Spleen (tissue), 7 donors: ENCODE data around the gene CSK.

Experiments
- POLR2A ChIP-seq, 3 donors: fragments of 450-650 bp; IDR thresholded peaks; one replicate each; pipeline ENCODE4 v1.5.1; 2017; ENCODE audit warnings: antibody characterized with exemption in 3 of 3, mild to moderate bottlenecking in 1 of 3
- TF ChIP-seq, protein P1 (sequence below), 11 experiments: fragments of 200-600 bp in 7 of 11; fragments of 450-650 bp in 4 of 11; sonication (generic) in 4 of 11; IDR thresholded peaks in 8 of 11; conservative IDR thresholded peaks in 3 of 11; 1 replicate in 7 of 11; 2 replicates in 4 of 11; pipeline versions ENCODE4 v1.4.0 to v1.8.0; 2016 to 2021; ENCODE audit warnings: antibody characterized with exemption in 11 of 11, inconsistent platforms in 4 of 11, mild to moderate bottlenecking in 1 of 11
- donor health status: DM: no; HTN: no; CAD: no; lungs with moderate emphysema.
- donor health status: DM: no; HTN: no; CAD: no.
- donor health status: DM: no; HTN: no; CAD: no.

DNA sequence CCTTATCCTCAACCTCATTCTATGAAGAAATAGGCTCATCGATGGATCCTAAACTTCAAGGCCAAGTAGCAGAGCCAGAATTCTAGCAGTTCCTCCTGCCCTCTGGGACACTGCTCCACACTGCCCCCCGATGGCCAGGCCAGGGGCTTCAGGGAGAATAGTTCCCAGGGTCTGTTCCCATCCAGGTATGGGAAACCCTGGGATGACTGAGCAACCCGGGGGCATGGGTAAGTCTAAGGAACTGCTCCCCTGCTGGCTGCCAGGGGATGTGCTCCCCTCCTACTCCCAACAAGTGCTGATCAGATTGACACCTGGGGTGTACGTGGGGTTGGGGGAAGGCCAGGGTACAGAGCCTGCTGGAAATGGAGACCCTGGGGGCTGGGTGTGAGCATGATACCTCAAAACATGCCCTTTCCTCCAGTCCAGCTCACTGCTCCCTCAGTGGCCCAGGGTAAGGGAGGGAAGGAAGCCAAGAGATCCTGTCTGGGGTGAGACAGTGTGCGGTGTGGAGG, 53.5 kb downstream of the CSK start:
- TF ChIP-seq, protein P1, sequence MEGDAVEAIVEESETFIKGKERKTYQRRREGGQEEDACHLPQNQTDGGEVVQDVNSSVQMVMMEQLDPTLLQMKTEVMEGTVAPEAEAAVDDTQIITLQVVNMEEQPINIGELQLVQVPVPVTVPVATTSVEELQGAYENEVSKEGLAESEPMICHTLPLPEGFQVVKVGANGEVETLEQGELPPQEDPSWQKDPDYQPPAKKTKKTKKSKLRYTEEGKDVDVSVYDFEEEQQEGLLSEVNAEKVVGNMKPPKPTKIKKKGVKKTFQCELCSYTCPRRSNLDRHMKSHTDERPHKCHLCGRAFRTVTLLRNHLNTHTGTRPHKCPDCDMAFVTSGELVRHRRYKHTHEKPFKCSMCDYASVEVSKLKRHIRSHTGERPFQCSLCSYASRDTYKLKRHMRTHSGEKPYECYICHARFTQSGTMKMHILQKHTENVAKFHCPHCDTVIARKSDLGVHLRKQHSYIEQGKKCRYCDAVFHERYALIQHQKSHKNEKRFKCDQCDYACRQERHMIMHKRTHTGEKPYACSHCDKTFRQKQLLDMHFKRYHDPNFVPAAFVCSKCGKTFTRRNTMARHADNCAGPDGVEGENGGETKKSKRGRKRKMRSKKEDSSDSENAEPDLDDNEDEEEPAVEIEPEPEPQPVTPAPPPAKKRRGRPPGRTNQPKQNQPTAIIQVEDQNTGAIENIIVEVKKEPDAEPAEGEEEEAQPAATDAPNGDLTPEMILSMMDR (IDR thresholded peaks at IDR 0.05 in 8 of 11, conservative IDR thresholded peaks at IDR 0.05 in 3 of 11): peak; percentile 35 to 83 (median 73)
- no peak for TF ChIP-seq POLR2A (IDR thresholded peaks at IDR 0.05)
